SK-N-MC (cell line): ENCODE data around the gene CST6.

Experiments used
- EZH2 ChIP-seq: fragments of 200-600 bp; sonication (generic); IDR thresholded peaks from one replicate; pipeline ENCODE4 v1.6.1; 2017; ENCODE audit warnings: antibody characterized with exemption
- POLR2AphosphoS5 ChIP-seq: IDR thresholded peaks from 2 replicates; pipeline ENCODE4 v1.6.1; 2012; ENCODE audit warnings: mild to moderate bottlenecking, low read depth, low read length, borderline replicate concordance

- TF ChIP-seq POLR2AphosphoS5 (no peak), EZH2 (no peak)
Measured at GRCh38 chr11:65972116-65972515, 39.7 kb upstream of the CST6 start.
